Measurements from ENCODE around the gene PI4K2A. TPM values are rescaled to one million over a fixed set of nuclear protein-coding genes. Genes with fewer than 3 reads are reported as not detected.

Gene PI4K2A
- total and polyA plus RNA-seq, 2 donors (not counting 1 experiment from before 2014, with no cell fraction given), result 7.9 to 17.7 TPM

DNA sequence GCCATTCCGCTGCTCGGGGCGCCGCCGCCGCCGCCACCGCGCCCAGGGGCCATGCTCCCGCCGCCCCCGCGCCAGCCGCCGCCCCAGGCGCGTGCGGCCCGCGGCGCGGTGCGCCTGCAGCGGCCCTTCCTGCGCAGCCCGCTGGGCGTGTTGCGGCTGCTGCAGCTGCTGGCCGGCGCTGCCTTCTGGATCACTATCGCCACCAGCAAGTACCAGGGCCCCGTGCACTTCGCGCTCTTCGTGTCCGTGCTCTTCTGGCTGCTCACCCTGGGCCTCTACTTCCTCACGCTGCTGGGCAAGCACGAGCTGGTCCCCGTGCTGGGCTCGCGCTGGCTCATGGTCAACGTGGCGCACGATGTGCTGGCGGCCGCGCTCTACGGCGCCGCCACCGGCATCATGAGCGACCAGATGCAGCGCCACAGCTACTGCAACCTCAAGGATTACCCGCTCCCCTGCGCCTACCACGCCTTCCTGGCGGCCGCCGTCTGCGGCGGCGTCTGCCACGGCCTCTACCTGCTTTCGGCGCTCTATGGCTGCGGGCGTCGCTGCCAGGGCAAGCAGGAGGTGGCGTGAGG, 73.4 kb downstream of the PI4K2A start:
- peaks cover 20% of the 10 kb centered on the region for H3K4me1 Mint-ChIP-seq
- peaks cover 0 to 38% (median 16%) of the 10 kb centered on the region in 4 experiments for H3K27me3 ChIP-seq (replicated peaks in 1 of 4; ENCODE audit: control extremely low read depth in 1 of 4, control insufficient read depth in 3 of 4, insufficient read depth in 4 of 4, low read length in 3 of 4)
- H3K27ac ChIP-seq (ENCODE audit: low read length in 2 of 2), result no peak overlapping the region
- no peaks in the 10 kb centered on the region for H4K20me1 ChIP-seq (ENCODE audit: control insufficient read depth, insufficient read depth, low read length, poor library complexity, severe bottlenecking)
- H3K4me2 ChIP-seq (replicated peaks; ENCODE audit: low read depth, low read length, poor library complexity, severe bottlenecking), result peak overlapping the region; percentile 95
- peaks cover 12 to 18% of the 10 kb centered on the region in 2 donors for H3K4me1 ChIP-seq (ENCODE audit: control insufficient read depth in 2 of 2, insufficient read depth in 2 of 2, low read length in 2 of 2)
- H3K27ac Mint-ChIP-seq, result peak overlapping the region; percentile 91
- H3K4me3 ChIP-seq (ENCODE audit: control extremely low read depth in 1 of 5, extremely low read depth in 1 of 5, insufficient read depth in 1 of 5, low read depth in 2 of 5, low read length in 4 of 5), result peak overlapping the region; percentile 4 to 67 (median 58)
- no peaks in the 10 kb centered on the region for H3K79me2 ChIP-seq (ENCODE audit: control insufficient read depth, insufficient read depth, low read length)
- no peaks in the 10 kb centered on the region for H3K9me3 Mint-ChIP-seq (ENCODE audit: insufficient read depth)
- peak overlapping the region; percentile 100 for H3K4me3 Mint-ChIP-seq
- no peaks in the 10 kb centered on the region for H3K36me3 ChIP-seq (replicated peaks in 1 of 2; ENCODE audit: control extremely low read depth in 1 of 2, control insufficient read depth in 1 of 2, extremely low read depth in 1 of 2, insufficient read depth in 2 of 2, low read length in 1 of 2)
- TF ChIP-seq CTCF (IDR thresholded peaks at IDR 0.05) (no peak), EZH2 (IDR thresholded peaks at IDR 0.05; ENCODE audit: borderline replicate concordance, insufficient read depth, low read depth, low read length, poor library complexity, severe bottlenecking) (no peak)
- POLR2A ChIA-PET, result interaction anchor here (0.9 to 1.0 kb wide), 3 partner anchors 21 to 35 kb away, joined by 3 read pairs; no protein-coding TSS in a partner anchor
- peak; percentile 84 for ATAC-seq (ENCODE audit: low read depth)
- CTCF ChIA-PET, result interaction anchor here (0.9 to 2.4 kb wide), 10 partner anchors 9 to 49 kb away, joined by 3 to 9 read pairs (median 5); partner anchors contain the start of genes AVPI1 and ZFYVE27
- peaks cover 27% of the 10 kb centered on the region for H3K27me3 Mint-ChIP-seq
- intact Hi-C loops (cut with micrococcal nuclease), result loop anchor here (1.0 kb wide), 2 partner anchors 17 to 27 kb away; partner anchors contain the start of gene AVPI1
- H3K9ac ChIP-seq (ENCODE audit: low read length), result peak overlapping the region; percentile 73
- peak; percentile 82 for DNase-seq
- peak overlapping the region; percentile 89 for H2AFZ ChIP-seq (ENCODE audit: insufficient read depth, low read depth, low read length, poor library complexity, severe bottlenecking)
- no peaks in the 10 kb centered on the region for H3K9me3 ChIP-seq (ENCODE audit: control extremely low read depth in 1 of 3, control insufficient read depth in 2 of 3, insufficient read depth in 1 of 3, low read length in 2 of 3)
- under 1% methylated on average over 69 of the region's 69 CpGs for WGBS (ENCODE audit: insufficient coverage)

Data from B cell (primary cell).